B cell (primary cell): ENCODE data around the gene ZNF660. TPM values are rescaled to one million over a fixed set of nuclear protein-coding genes. Genes with fewer than 3 reads are reported as not detected.
"Not testable (repeated sequence)": the region's sequence is repeated elsewhere in the genome, so short reads cannot be mapped to it uniquely, and the experiment has no call there.

Experiments
- ATAC-seq: fragments of 200-7000 bp; cut with Tn5 transposase; one replicate; pipeline ENCODE4 v1.10.0; 2021; ENCODE audit warnings: low read depth, mild to moderate bottlenecking, moderate number of reproducible peaks, moderate library complexity
- CTCF ChIA-PET: fragments of 350-600 bp; sonication (Branson Sonifier 250); formaldehyde crosslinking; loops from one replicate; lab custom pipeline; 2021; ENCODE audit warnings: antibody characterized with exemption, inconsistent platforms; lab: Charles Lee
- POLR2A ChIA-PET: fragments of 350-600 bp; sonication (Branson Sonifier 250); formaldehyde crosslinking; loops from one replicate; lab custom pipeline; 2021; ENCODE audit warnings: antibody characterized with exemption; lab: Charles Lee
- DNase-seq: peaks from one replicate; pipeline ENCODE4 v3.0.0; 2013
- H2AFZ ChIP-seq: 2 replicates; pipeline ENCODE4 v1.6.1; 2012; ENCODE audit warnings: mild to moderate bottlenecking, low read depth, low read length; ENCODE audit not compliant: insufficient read depth, poor library complexity, severe bottlenecking
- H3K27ac ChIP-seq, 2 donors: 1 replicate in 1 of 2; 2 replicates in 1 of 2; pipeline ENCODE4 v1.5.1; 2012 to 2013; ENCODE audit warnings: low read length in 2 of 2, mild to moderate bottlenecking in 2 of 2, moderate library complexity in 1 of 2
- H3K27me3 ChIP-seq, 4 experiments: fragments of 200-600 bp in 1 of 4; sonication (generic) in 1 of 4; replicated peaks in 1 of 4; 1 replicate in 2 of 4; 2 replicates in 2 of 4; pipeline versions ENCODE4 v1.6.1 to v1.7.0; 2013 to 2016; ENCODE audit warnings: low read length in 3 of 4, mild to moderate bottlenecking in 2 of 4, mixed read lengths in 1 of 4, moderate library complexity in 1 of 4; ENCODE audit not compliant: insufficient read depth in 4 of 4, control insufficient read depth in 3 of 4; ENCODE audit errors: control extremely low read depth in 1 of 4
- H3K36me3 ChIP-seq, 2 experiments: replicated peaks in 1 of 2; 1 replicate in 1 of 2; 2 replicates in 1 of 2; pipeline versions ENCODE4 v1.6.1 to v1.7.1; 2013; ENCODE audit warnings: low read length in 1 of 2; ENCODE audit not compliant: insufficient read depth in 2 of 2, control insufficient read depth in 1 of 2; ENCODE audit errors: control extremely low read depth in 1 of 2, extremely low read depth in 1 of 2
- H3K4me1 ChIP-seq, 2 donors: fragments of 200-600 bp in 1 of 2; sonication (generic) in 1 of 2; 1 replicate in 1 of 2; 2 replicates in 1 of 2; pipeline versions ENCODE4 v1.5.1 to v1.6.1; 2013 to 2017; ENCODE audit warnings: low read length in 2 of 2; ENCODE audit not compliant: control insufficient read depth in 2 of 2, insufficient read depth in 2 of 2
- H3K4me2 ChIP-seq: replicated peaks from 2 replicates; pipeline ENCODE3; 2012; ENCODE audit warnings: mild to moderate bottlenecking, low read depth, low read length; ENCODE audit not compliant: poor library complexity, severe bottlenecking
- H3K4me3 ChIP-seq, 5 experiments: fragments of 200-600 bp in 1 of 5; sonication (generic) in 1 of 5; 1 replicate in 3 of 5; 2 replicates in 2 of 5; pipeline versions ENCODE4 v1.5.1 to v1.7.0; 2011 to 2016; ENCODE audit warnings: low read length in 4 of 5, mild to moderate bottlenecking in 4 of 5, low read depth in 2 of 5, control low read depth in 1 of 5, moderate library complexity in 1 of 5; ENCODE audit not compliant: insufficient read depth in 1 of 5; ENCODE audit errors: control extremely low read depth in 1 of 5, extremely low read depth in 1 of 5
- H3K79me2 ChIP-seq: fragments of 200-600 bp; sonication (generic); one replicate; pipeline ENCODE4 v1.6.0; 2016; ENCODE audit warnings: low read length; ENCODE audit not compliant: control insufficient read depth, insufficient read depth
- H3K9ac ChIP-seq: fragments of 200-600 bp; sonication (generic); 2 replicates; pipeline ENCODE4 v1.6.1; 2017; ENCODE audit warnings: mild to moderate bottlenecking, low read length, moderate library complexity
- H3K9me3 ChIP-seq, 3 donors: one replicate each; pipeline versions ENCODE4 v1.6.1 to v1.7.1; 2013; ENCODE audit warnings: low read length in 2 of 3; ENCODE audit not compliant: control insufficient read depth in 2 of 3, insufficient read depth in 1 of 3; ENCODE audit errors: control extremely low read depth in 1 of 3
- H4K20me1 ChIP-seq: 2 replicates; pipeline ENCODE4 v1.6.0; 2012; ENCODE audit warnings: mild to moderate bottlenecking, low read length; ENCODE audit not compliant: insufficient read depth, control insufficient read depth, poor library complexity, severe bottlenecking
- H3K27ac Mint-ChIP-seq: one replicate; pipeline ENCODE4 v1.8.0; 2021; ENCODE audit warnings: mixed read lengths
- H3K27me3 Mint-ChIP-seq: one replicate; pipeline ENCODE4 v1.8.0; 2021; ENCODE audit warnings: mixed read lengths
- H3K4me1 Mint-ChIP-seq: one replicate; pipeline ENCODE4 v1.8.0; 2021; ENCODE audit warnings: mixed read lengths
- H3K4me3 Mint-ChIP-seq: one replicate; pipeline ENCODE4 v1.8.0; 2021; ENCODE audit warnings: mixed read lengths
- H3K9me3 Mint-ChIP-seq: one replicate; pipeline ENCODE4 v1.8.0; 2022; ENCODE audit warnings: mixed read lengths; ENCODE audit not compliant: insufficient read depth
- WGBS: methylation state at CpG from one replicate; pipeline ENCODE4 v1.1.5; 2013; ENCODE audit warnings: missing lambda C conversion rate; ENCODE audit not compliant: insufficient coverage; 5-methylcytosine and 5-hydroxymethylcytosine counted together
- intact Hi-C: fragments of 100-400 bp; cut with micrococcal nuclease; formaldehyde crosslinking; loops from one replicate; pipeline ENCODE4 v1.10.0; 2022
- polyA plus RNA-seq: library from polyadenylated mRNA; depleted of rRNA; stranded (reverse); fragments of >200 nt; gene quantifications from 2 replicates; pipeline ENCODE4 v1.2.3, GENCODE V29; 2012
- total RNA-seq, 2 donors: library from RNA; stranded (reverse); fragments of 120-200 nt in 1 of 2; gene quantifications; 1 replicate in 1 of 2; 2 replicates in 1 of 2; pipeline versions ENCODE4 v1.2.3 to v1.2.4, GENCODE V29; 2013 to 2022

The ZNF660 gene
- total and polyA plus RNA-seq, 2 donors (not counting 1 experiment from before 2014, with no cell fraction given): 0.49 to 8.7 TPM

- H3K9ac ChIP-seq, intact Hi-C loops, ATAC-seq, H3K27ac ChIP-seq, POLR2A ChIA-PET, H3K79me2 ChIP-seq, CTCF ChIA-PET, H3K36me3 ChIP-seq, H3K27me3 ChIP-seq, H3K4me3 ChIP-seq, H4K20me1 ChIP-seq, H3K27ac Mint-ChIP-seq, H2AFZ ChIP-seq, H3K4me1 Mint-ChIP-seq, H3K9me3 Mint-ChIP-seq, H3K4me3 Mint-ChIP-seq, H3K4me1 ChIP-seq, DNase-seq, H3K4me2 ChIP-seq: not testable (repeated sequence)
- H3K9me3 ChIP-seq: peaks cover 0 to 31% (median 0%) of the 10 kb centered on the region in 3 donors
- H3K27me3 Mint-ChIP-seq: peaks cover 13% of the 10 kb centered on the region
- WGBS: 97% methylated on average over 37 of the region's 37 CpGs
Measured at GRCh38 chr3:44578924-44579515, 5.7 kb upstream of the ZNF660 start.

GRCh38 chr3:44579749-44580148, 5.0 kb upstream of the ZNF660 start:
- ATAC-seq, H3K9me3 Mint-ChIP-seq, H3K4me3 Mint-ChIP-seq, H4K20me1 ChIP-seq, CTCF ChIA-PET, DNase-seq, H3K4me2 ChIP-seq, H3K27ac ChIP-seq, POLR2A ChIA-PET, H3K4me3 ChIP-seq, H3K27ac Mint-ChIP-seq, H3K79me2 ChIP-seq, H2AFZ ChIP-seq, H3K4me1 ChIP-seq, intact Hi-C loops, H3K36me3 ChIP-seq, H3K9ac ChIP-seq, H3K27me3 ChIP-seq, H3K4me1 Mint-ChIP-seq: not testable (repeated sequence)
- WGBS: 94% methylated on average over 11 of the region's 15 CpGs
- H3K9me3 ChIP-seq: peaks cover 0 to 29% (median 0%) of the 10 kb centered on the region in 3 donors
- H3K27me3 Mint-ChIP-seq: peaks cover 16% of the 10 kb centered on the region

GRCh38 chr3:44580971-44581370, 3.8 kb upstream of the ZNF660 start:
- peaks cover 16 to 19% of the 10 kb centered on the region in 2 donors for H3K4me1 ChIP-seq
- Mint-ChIP-seq H3K27me3 (peaks cover 20% of the 10 kb centered on the region), H3K4me1 (peaks cover 19% of the 10 kb centered on the region)
- DNase-seq, H3K36me3 ChIP-seq, H3K27ac Mint-ChIP-seq, CTCF ChIA-PET, H3K79me2 ChIP-seq, H3K4me3 ChIP-seq, H4K20me1 ChIP-seq, H3K4me2 ChIP-seq, H3K9ac ChIP-seq, H3K27me3 ChIP-seq, POLR2A ChIA-PET, H2AFZ ChIP-seq, intact Hi-C loops, H3K9me3 Mint-ChIP-seq, H3K27ac ChIP-seq, ATAC-seq, H3K4me3 Mint-ChIP-seq: not testable (repeated sequence)
- peaks cover 0 to 26% (median 0%) of the 10 kb centered on the region in 3 donors for H3K9me3 ChIP-seq
- 70% methylated on average over 56 of the region's 62 CpGs for WGBS
